Hematopoietic multipotent progenitor cell treated with erythropoietin and hydrocortisone succinate and interleukin-3 and kit ligand, for 17 days (in vitro differentiated cells): ENCODE data around the gene KLK13.
A peak's percentile ranks its signal among the peaks of the same experiment; 100 is the strongest.

Experiments used
- DNase-seq: peaks from one replicate; pipeline ENCODE4 v3.0.0-alpha.2; 2015; ENCODE audit warnings: low spot score

KLK13 gene

DNA sequence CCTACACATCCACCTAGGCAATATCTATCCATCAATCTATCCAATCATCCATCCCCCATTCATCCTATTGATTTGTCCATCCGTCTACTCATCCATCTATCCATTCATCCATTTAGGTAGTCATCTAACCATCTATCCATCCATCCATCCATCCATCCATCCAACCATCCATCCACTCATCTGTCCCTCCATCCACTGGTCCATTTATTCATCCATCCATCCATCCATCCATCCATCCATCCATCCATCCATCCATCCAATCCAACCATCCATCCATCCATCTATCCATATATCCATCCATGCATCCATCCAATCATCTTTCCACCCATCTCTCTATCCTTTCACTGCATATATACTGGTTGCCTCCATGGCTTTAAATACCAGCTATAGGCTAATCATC is 3.9 kb downstream of the KLK13 start:
- DNase-seq: no peak

DNA sequence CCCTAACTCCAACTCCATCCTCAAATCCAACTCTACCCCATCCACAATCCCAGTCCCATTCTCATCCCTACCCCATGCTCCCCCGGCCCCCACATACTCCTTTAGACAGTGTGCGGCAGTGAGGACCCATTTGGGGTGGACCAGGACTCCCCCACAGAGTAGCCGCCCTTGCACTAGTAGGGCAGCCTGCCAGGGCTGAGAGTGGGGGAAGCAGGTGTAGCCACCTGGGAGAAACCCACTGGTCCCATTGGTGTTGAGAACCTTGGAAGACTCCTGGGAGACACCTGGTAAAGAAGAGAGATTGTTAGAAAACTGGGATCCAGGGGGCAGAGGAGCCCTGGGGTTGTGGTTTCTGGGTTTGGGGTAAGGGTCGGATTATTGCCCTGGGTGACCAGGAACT is 4.6 kb downstream of the KLK13 start:
- DNase-seq: no peak

DNA sequence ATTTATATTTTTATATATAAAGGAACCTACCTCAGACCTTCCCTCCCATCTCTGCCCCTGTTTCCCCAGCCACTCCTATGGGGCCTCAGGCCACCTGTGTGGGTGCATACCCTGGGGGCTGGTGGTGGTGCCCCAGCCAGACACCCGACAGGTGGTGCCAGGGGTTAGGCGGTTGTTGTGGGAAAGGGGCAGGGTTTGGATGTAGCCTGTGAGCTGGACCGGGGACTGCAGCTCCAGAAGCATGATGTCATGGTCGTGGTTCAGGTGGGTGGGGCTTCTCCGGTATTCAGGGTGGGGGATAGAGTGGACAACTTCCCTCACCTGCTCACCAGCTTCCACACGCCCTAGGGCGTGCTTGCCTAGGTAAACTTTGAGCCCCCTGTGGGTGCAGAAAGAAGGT is 5.2 kb downstream of the KLK13 start:
- DNase-seq: no peak

DNA sequence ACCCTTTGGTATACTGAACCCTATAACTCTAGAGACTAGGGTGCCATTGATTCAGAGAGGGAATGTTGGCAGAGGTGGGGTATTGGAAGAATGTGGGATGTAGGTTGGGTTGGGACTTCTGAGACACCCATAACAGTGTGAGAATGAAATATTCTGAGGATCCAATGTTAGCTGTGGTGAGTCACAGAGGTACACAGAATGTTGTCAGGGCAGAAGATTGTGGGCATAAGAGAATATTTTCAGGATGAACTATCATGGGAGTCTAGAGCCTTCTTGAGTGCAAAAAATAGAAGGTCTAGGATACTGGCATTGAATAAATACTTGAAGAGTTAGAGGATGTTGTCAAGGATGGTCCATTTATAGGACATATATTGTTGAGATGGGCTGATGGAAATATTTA is 9.0 kb downstream of the KLK13 start:
- DNase-seq: no peak

DNA sequence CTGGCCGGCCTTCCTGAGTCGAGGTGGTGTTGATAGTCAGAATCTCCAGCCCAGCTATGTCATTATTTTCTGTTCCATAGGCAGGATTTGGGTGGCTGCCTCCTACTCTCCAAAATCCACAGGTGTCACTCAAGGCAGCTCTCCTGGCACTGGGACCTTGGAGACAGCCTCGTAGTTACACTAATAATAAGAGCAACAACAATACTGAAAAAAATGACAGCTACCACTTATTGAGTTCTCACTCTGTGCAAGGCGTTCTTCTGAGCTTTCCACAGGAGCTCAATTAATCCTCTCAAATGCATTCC is 17.9 kb downstream of the KLK13 start:
- DNase-seq: no peak

DNA sequence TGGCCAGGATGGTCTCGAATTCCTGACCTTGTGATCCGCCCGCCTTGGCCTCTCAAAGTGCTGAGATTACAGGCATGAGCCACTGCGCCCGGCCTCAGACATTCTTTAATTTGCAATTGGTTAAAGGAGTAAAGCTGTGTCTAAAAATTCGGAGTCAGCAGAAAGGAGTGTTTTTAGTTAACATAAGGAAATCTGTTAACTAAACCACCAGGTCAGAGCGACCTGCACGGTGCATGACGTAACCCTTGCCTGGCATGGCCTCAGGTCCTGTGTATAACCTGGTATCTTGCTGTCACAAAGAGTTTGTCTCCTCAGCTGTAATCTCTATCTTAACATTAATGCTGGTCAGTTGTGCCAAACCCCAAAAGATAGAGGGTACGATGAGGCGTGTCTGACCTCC is 20.6 kb downstream of the KLK13 start:
- DNase-seq: no peak

DNA sequence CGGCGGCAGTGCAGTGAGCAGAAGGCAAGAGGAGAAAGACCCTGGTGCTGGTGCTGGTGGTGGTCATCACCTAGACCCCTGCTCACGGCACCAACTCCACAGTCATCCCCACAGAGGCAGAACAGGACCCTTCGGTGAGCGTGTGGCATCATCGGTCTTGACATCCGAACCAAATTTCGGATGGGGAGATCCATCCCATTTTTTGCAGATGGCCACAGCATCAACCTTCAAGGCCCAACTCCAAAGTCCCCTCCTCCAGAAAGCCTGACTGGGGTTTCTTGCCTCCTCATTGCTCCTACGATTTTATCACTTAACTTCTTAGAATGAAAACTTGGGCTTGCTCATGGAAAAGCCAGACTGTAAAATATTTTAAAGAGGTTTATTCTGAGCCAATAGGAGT is 21.4 kb downstream of the KLK13 start:
- no peak for DNase-seq

DNA sequence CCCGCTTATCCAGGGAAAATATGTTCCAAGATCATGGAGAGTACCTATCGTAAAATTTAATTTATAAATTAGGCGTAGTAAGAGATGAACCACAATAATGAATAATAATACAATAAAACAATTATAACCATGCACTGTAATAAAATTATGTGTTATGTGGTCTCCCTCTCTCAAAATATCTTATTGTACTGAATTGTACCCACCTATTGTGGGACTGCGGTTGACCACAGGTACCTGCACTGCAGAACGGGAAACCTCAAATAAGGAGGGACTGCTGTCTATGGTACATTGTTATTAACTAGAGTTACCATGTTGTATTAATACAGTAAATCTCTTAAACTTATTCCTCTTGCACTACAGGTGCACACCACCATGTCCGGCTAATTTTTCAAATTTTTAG is 24.7 kb downstream of the KLK13 start:
- no peak for DNase-seq

DNA sequence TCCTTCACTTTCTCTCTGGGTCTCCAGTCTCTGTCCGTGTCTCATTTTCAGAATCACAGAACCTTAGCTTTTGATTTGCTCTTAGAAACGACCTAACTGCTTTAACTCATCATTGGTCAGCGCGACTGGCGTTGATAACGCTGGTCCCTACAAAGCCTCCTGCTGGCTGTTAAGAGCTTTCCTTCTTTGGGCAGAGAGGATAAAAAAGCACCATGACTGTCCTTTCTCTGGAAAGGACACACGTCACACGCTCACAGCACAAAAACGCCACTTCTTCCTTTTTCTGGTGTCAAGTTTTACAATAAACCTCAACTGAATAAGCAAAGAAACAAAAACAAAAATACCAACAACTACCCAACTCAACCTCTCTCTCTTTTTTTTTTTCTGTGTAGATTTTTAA is 28.4 kb downstream of the KLK13 start:
- no peak for DNase-seq

DNA sequence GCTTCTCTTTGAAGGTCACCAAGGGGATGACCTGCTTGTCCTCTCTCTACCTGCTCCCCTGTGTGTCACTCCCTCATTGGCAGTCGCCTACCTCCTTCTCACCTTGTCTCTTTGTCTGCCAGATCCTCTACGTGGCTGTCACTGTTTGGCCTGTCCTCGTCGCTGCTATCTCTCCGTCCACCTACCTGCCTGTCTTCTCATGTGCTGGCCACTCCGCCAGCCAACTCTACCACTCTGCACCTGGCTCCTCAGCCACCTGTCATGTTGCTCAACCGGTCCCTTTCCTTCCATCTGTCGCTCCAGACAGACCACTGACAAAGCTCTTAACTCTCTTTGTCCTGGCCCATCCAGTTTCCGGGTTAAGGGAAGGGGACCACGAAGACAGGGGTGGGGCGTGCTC is 30.2 kb downstream of the KLK13 start, which contains the start of gene KLK12:
KLK12 (minus strand) TSS at position 299 of the 400 bp plus-strand sequence. CDS start 381 bp downstream, outside the sequence.
- DNase-seq: no peak

DNA sequence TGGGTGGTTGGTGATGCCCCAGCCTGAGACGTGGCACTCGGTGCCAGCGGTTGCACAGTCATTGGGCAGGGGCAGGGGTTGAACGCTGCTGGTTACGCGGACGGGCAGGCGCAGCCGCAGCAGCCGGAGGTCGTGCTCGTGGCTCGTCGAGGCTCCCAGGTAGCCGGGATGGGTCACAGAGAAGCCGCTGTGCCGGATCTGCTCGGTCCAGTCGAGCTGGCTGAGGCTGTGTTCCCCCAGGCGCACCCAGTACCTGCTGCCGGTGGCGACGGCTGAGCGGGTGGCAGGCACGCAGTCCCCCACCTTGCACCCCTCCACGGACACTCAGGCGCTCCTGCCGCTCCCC is 33.0 kb downstream of the KLK13 start:
- DNase-seq: no peak

DNA sequence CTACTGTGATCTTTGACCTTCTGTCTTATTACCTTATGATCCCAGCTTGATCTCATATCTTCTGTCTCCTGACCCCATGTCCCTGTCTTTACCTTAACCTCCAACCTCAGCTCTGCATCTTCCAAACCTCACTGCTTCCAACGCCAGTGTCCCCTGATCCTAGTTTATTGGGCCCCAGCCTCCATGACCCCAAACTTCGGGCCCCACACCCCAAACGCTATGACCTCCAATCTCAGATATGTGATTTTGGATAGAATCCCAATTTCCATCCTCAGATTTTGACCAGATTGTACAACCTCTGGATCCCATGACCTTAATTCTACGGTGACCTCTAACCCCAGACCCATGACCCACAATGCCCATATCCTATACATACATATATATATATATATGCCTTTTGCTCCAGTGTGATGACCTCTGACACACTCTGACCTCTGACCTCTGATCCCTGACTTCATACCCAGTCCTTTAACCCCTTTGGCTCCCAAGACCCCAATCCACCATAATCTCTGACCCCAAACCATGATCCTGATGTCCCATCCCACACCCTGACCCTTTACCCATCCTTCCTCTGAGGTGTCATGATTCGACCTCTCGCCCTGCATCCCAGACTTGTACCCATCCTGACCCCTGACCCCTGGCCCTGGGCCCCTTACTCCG is 33.5 kb downstream of the KLK13 start:
- no peak for DNase-seq

DNA sequence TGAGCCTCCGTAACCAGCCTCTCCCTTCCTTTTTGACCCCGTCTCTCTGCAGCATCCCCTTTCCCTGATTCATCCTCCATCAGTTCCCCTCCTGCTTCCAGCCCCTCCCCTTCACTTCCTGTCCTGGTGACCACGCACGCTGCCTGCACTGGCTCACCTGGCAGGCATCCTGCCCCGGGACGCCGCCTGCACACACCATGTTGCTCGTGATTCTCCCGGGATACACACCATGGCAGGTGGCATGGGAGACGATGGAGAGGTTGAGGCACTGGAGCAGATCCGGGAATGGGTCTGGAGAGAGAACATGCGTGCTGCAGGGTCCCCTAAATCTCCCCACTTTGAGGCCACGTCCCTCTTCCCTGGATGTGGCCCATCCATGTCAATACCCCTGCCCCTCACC is 34.3 kb downstream of the KLK13 start:
- DNase-seq: no peak

DNA sequence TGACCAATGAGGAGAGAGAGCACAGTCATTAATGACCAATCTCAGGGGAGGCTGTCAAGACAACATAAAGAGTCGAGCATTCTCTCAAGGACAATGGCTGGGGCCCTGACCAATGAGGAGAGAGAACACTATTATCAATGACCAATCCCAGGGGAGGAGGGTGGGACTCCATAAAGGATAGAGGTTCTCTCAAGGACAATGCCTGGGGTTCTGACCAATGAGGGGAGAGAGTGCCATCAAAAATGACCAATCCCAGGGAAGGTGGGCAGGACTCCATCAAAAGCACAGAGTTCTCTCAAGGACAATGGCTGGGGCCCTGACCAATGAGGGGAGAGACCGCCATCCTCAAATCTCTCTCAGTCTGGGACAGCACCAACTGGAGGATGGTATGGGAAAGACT is 35.2 kb downstream of the KLK13 start:
- DNase-seq: no peak

DNA sequence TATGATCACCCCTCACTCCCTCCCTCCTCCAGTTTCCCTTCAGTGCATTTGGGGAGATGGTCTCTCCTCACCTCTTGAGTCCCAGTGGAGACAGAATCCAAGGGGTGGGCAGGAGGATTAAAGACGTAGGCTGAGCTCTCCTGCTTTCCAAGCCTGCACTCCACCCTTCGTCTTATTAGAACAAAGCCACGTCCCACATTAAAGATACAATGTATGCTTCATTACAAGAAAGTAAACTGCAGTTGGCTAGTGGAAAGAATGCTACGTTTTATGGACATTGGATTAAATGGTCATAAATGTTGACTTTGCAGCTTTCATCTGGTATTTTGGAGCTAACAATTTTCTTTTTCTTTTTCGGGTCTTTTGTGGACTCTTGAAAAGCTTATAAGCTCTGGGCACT is 37.0 kb downstream of the KLK13 start:
- DNase-seq: no peak

DNA sequence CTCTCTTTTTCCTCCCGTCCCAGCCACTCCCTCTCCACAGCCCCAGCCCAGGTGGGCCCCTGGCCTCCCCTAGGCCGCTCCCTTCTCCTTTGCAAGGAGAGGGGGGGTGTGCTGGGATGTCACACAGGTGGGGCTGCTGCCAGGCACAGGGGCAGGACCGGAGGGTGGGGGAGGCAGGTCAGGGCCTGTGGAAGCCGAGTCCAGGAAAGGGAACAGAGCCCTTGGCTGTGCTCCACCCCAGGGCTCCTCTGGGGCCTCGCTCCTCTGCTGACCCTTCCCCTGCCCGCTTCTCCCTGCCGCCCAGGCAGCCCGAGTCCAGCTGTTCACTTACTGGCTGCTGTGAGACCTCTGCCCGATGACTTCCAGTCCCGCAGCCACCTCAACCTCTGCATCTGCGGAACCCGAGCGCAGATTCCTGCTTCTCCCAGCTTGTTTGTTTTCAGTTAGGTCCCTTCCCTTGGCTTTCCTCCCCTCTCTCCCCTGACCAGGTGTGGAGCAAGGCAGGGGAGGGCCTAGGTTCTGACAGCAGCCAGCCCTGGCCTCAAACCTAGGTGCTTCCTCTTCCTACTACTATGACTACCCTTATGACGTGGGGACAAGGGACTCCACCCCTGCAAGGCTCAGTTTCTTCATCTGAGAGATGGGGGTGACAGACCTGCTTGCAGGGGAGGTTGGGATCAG is 37.6 kb downstream of the KLK13 start:
- DNase-seq: no peak

DNA sequence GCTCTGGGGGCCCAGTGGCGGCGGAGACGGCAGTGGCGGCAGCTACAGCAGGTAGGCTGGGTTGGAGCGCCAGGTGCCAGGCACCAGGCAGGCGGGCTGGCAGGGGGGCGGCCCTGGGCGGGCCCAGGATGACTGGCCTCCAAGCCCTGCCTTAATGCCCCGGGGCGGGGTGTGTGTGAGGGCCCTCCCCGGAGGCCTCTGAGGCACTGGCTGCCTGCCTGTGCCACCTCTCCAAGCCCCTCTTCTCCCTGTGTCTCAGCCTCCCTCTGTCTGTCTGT is 38.4 kb downstream of the KLK13 start, which contains the start of gene KLK11:
KLK11 (minus strand) TSS at position 63 of the 278 bp plus-strand sequence. CDS start 985 bp downstream, outside the sequence.
- no peak for DNase-seq

DNA sequence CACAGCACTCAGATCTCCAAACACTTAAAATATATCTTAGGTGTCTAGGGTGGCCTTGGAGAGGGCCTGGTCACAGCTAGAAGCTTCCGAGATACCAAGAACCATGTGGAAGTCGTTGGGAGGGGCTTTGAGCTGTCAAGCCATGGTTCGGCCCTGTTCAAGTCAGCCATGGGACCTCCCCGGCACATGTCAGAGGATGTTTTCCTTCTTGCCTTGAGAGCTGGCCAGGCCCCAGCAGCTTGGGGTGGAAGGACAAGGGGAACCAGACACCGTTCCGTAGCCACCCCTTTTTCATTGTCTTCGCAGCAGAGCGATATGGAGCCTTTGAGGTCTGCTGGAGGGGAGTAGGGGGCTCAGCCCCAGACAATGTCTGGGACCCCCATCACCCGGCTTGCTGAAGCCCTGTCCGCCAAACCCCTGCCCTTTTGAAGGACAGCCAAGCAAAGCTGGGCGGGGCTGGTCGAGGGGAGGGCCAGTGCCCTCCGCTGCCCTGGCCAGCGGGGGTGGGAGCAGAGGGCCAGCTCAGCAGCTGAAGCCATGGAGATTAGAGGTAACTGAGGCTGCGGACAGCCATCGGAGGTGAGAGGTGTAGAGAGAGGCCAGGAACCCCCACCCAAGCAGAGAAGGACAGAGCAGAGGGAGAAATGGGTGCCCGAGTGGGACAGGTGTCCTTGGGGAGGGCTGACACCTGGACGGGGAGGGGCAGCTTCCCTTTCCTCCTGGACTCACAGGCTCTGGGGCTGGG is 38.9 kb downstream of the KLK13 start:
- no peak for DNase-seq

DNA sequence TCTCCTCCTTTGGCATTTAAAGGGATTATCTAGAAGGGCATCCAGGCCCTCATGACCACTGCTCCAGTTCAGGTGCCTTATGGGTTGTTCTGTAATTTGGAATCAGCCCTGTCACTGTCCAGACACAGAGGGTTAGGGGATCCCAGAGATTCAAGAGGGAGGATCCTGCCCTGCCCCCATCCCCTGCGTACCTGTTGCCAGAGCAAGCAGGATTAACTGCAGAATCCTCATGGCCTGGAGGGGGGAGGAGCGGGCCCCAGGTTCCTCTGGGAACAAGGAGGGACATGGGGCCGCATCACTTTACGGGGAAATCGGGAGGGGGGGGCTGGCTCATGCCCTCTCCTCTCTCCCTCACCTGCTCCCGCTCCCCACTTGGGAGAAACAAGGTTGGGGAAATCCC is 39.5 kb downstream of the KLK13 start:
- no peak for DNase-seq

DNA sequence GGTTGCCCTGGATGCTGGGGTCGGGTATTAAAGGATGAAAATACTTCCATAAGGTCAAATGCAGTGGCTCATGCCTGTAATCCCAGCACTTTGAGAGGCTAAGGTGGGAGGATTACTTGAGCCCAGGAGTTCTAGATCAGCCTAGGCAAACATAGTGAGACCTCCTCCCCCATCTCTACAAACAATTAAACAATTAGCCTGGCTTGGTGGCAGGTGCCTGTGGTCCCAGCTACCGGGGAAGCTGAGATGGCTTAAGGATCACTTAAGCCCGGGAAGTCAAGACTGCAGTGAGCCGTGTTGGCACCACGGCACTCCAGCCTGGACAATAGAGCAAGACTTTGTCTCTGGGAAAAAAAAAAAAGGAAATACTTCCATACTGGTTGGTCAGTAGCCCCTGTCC is 40.0 kb downstream of the KLK13 start:
- no peak for DNase-seq

DNA sequence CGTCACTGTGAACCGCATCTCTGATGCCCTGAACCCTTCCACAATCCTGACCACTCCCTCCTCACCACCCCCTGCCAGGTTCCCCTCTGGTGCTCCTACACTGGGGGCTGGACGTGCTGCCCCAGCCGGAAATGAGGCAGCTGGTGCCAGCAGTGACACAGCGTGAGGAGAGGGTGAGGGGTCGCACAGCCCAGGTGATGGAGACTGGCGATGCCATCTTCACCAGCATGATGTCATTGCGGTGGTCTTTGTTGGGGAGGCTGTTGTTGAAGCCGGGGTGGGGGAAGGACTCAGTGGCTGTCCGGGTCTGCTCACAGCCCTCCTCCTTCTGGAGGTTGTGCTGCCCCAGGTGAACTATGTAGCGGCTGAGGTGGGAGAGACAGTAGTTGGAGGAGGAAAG is 40.9 kb downstream of the KLK13 start:
- DNase-seq: no peak

DNA sequence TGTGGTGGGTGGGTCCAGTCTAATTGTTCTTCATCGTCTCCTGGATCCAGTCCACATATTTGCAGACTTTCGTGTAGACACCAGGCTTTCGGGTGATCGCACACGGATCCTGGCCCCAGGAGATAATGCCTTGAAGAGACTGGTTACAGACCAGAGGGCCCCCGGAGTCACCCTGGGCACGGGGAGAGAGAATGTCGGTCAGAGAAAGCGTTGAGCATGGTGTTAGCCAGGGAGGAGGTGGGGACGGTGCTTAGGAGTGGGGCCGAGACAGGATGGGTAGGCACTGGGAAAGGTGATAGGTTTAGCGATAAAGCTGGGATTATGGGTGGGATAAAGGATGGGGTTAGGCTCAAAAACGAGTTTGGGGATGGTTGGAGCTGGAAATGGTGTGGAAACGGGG is 42.4 kb downstream of the KLK13 start:
- DNase-seq: no peak

DNA sequence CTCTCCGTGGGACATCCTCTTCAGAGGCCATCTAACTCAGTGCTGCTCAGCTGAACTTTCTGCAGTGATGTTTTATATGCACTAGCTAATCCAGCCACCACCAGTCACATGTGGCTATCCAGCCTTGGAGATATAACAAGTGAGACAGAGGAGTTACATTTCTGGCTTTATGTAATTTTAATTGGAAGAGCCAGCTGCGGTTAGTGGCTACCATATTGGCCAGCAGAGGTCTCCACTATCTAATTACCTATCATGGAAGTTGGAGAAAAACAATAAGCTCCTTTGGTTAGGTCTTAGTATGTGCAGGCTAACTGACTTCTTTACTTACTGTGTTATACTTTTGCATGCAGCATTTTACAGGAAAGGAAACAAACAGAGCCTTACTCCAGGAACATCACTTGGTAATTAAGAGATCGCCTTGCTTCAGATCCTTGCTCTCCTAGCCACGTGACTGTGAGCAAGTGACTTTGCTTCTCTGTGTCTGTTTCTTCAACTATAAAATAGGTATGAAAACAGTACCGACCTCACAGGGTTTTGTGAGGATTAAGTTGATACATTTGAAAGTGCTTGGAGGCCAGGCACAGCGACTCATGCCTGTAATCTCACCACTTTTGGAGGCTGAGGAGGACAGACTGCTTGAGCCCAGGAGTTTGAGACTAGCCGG is 43.8 kb downstream of the KLK13 start:
- peak; percentile 7 for DNase-seq
